COLO668 (cell line): ENCODE data around the gene TMEM201.

ENCODE experiments used
- DNase-seq: peaks from one replicate; lab custom pipeline; 2025; ENCODE audit not compliant: unreplicated experiment; lab: John Stamatoyannopoulos, UW

Gene TMEM201

DNA sequence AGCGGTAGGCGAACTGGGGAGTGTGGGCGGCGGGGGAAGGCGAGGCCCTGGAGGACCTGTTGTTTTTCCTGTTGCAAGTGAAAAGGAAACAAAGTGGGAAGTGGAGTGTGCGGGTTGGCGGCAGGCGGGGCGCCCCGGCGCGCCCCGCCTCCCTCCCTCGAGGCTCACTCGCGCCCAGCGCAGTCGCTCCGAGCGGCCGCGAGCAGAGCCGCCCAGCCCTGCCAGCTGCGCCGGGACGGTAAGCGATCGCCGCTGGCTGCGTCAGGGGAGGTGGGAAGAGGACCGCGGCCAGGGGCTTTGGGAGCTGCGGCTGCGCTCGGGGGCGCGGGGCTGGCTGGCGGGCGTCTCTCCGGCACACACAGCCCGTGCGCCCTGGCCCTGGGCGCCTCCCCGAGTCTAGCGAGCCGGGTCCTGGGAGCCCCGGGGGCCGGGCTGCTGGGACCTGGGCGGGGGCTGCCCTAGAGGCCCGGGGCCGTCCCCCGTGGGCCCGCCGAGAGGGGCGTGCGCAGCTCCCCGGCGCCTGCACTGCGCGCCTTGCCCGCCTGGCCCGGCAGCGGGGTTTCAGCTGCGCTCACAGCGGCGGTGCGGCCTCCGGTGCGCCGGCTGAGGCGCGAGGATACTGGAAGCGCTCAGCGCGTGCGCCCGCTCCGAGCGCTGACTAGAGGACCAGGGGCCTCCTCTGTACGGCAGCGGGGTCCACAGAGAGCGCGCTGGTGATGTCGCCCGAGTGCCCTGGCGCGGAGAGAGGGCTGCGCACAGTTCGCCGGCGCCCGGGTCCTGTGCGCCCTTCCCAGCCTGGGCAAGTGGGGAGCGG is 63.1 kb downstream of the TMEM201 start, which contains the start of gene PIK3CD:
TSS of gene PIK3CD (plus strand) at position 167 of the 814 bp plus-strand sequence. CDS start 58,725 bp downstream, outside the sequence.
- DNase-seq: peak; percentile 40

DNA sequence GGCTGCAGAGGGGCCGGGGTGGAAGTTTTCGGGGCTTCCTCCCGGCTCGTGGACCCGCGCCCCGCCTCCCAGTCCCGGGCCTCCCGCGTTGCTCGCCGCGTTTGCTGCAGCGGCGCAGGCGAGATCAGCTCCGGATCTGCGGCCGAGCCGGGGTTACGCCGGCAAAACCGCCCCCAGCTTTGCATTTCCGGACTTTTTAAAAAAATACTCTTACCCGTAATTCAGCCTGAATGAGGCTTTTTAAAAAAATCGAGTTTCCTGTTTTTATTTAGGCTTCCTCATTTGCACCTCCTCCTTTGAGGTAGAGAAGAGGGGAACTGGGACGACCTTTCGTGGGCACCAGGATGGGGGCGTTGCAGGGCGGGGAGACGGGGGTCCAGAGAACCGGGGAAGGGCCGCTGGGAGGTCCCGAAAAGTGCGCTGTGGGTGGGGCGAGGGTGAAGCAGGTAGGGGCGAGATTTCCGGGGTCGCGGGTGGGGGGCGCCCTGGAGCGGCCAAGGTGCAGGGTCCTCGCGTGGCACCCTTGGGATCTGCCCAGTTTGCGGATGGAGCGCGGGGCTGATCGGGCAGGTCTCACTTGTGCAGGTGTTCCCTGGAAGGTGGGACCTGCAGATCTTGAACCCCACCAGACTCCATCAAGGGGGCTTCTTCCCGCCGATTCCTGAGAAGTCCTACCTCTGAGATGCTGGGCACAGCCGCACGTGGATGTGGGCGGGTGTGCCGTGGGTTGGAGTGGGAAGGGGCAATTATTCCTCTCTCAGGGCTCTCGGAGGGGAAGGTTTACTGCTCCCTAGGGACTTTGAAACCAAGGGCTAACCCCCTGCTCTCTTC is 63.9 kb downstream of the TMEM201 start:
- DNase-seq: no peak

DNA sequence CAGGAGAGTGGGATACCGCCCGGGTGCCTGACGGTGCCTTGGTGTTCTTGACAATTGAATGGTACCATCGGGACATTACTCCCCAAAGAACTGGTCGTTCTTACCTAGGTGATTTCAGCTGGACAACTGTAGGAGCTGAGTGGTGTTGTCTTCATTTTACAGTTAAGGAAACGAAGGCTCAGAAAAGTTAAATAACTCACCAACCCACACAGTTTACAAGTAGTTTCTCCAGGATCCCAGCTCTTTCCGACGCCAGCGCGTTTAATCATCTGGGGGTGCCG is 64.4 kb downstream of the TMEM201 start:
- no peak for DNase-seq

DNA sequence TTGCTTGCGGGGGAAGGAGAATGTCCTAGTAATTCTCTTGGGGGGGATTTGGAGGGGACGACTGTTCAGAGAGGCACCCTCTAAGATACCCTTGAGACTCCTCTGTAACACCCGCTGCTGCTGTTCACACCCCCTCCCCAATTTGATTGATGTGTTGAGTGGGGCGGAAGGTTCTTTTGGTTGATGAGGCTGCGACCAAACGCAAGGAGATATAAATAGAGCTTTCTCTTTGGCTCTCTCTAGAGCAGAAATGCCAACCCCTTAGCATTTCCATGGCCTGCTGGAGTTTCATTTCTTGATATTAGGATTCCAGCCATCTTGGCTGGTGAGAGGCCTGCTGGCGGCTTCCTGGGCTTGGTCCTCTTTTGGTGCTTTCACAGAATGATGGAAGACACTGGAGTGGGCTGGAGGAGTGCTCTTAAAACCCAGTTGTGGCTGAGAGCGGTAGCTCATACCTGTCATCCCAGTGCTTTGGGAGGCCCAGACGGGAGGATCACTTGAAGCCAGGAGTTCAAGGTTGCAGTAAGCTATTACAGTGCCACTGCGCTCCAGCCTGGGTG is 64.9 kb downstream of the TMEM201 start:
- DNase-seq: no peak

DNA sequence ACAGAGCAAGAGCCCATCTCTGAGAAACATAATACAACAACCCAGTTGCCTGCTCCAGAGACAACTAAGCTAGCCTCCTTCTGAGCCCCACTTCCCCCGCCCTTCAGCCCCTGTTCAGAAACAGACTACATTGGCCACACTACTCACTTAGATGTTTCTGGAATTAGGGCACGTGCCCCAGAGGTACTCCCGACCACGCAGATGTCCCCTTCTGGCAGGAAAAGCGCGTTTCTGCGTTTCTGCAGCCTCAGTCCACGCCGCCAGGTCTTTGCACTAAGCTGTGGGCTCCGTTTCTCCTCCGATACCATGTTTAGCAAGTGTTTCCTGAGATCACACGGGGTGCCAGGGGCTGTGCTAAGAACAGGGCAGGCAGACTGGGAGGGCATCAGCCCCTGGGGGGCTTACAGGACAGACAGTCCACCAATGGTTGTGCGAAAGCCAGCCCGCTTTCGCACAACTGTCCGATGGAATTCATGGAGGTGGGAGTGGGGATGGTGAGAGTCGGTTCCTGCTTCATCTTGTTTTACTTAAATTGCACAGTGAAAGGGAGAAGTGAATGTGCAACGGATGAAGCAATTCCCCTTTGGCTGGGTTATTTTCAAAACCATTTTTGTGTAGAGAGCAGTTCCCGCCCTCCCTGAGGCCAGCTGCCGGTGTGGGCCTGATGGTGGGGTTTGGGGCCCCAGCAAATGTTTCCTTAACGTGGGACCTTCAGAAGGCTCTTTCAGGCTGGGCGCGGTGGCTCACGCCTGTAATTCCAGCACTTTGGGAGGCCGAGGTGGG is 65.5 kb downstream of the TMEM201 start:
- DNase-seq: no peak

DNA sequence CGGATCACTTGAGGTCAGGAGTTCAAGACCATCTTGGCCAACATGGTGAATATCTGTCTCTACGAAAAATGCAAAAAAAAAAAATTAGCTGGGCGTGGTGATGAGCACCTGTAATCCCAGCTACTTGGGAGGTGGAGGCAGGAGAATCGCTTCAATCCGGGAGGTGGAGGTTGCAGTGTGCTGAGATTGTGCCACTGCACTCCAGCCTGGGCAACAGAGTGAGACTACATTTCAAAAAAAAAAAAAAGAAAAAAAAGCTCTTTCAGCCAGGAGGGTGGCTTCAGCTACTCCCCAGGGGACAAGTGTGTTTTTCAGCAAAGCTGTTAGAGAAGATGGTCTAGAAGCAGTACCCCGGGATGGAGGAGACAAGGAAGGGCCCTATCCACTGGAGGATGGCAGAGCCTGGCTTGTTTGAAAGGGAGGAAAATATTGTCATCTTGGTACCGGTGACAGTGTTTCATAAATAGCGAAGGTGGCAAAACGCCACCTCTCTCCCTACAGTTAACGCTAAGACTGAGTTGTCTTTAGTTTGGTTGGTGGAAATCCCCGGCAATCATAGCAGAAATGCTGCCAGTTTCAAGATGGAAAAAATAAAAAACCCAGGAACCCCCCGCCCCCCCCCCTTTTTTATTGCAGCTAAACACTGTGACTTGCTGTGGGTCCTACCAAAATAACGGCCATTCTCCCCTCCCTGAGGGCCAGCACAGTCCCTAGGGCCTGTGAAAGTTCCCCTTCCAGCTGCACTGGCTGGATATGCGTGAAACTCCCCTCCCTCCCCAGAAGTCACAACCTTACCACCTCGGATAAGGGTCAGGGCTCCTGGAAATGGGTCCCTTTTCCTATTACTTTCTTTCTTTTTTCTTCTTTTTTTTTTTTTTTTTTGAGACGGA is 66.4 kb downstream of the TMEM201 start:
- DNase-seq: no peak

DNA sequence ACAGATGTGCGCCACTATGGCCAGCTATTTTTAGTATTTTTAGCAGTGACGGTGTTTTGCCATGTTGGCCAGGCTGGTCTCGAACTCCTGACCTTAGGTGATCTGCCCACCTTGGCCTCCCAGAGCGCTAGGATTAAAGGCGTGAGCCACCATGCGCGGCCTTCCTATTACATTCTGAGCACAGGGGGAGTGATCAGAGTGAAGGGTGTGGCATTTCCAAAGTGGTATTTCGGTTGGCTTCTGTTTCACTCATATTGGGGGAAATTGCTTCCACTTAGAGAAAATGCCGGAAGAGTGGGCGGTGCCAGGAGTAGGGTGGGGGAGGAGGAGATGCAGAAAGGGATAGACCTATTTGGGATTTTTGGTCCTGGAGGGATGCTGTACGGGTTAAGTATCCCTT is 67.1 kb downstream of the TMEM201 start:
- DNase-seq: no peak

DNA sequence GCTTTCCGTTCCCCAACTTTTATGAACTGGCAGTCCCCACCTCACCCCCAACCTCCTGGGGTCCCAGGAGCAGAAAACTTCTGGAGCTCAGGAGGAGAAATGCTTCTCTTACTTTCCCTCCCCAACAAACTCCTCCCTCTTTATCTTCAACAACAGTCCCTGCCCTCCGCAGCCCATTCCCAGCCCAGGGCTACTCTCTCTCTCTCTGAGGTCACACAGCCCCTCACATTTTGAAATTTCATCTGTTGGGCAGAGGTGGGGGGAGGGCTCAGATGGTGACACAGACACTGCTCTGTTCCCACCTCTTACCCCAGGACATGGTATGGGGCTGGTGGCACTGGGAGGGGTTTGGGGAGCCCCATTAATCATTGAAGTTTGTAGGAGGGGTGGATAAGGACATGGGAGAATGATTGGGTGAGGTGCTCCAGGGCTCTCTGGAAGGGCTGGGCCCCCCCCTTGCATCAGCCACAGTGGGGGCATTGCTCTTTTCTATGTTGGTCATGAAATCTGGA is 68.9 kb downstream of the TMEM201 start:
- DNase-seq: no peak

DNA sequence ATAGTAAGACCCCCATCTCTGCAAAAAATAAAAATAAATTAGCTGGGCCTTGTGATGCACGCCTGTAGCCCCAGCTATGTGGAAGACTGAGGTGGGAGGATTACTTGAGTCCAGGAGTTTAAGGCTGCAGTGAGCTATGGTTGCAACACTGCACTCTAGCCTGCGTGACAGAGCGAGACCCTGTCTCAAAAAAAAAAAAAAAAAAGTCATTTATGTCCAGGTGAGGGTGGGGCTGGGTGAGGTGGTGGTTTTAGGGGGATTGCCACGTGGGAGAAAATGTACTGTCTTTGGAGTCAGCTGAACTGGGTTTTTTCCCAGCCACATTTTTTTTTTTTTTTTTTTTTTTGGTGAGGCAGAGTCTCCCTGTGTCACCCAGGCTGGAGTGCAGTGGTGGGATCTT is 69.5 kb downstream of the TMEM201 start:
- DNase-seq: no peak

DNA sequence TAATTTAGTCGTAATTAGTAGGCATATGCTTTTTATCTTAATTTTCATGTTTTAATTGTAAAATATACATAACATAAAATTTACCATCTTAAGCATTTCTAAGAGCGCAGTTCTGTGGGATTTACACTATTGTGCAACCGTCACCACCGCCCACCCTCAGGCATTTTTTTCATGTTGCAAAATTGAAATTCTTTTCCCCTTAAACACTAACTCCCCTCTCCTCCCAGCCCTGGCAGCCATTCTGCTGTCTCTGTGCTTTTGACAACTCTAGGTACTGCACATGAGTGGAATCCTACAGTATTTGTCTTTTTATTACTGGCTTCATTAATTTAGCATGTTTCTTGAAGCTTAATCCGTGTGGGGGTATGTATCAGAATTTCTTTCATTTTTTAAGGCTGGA is 70.6 kb downstream of the TMEM201 start:
- no peak for DNase-seq

DNA sequence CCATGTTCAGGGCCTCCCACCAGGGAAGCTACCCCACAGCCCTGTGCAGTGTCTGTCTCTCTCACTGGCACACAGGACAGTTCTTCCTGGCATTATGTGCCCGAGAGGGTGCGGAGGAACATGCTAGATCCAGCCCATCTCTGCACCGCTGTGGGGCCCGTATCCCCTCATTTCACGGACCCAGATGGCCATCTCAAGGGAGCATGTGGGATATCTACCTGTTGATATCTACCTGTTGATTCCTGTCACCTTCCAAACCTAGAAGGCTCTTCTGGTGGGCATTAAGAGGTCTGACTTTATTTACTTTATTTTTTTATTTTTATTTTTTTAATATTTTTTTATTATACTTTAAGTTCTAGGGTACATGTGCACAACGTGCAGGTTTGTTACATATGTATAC is 74.5 kb downstream of the TMEM201 start:
- DNase-seq: no peak
